Heart left ventricle (tissue), 13 donors: Measurements from ENCODE around the gene ATAD5.

Experiments used
- POLR2A ChIP-seq, 2 donors: fragments of 450-650 bp; IDR thresholded peaks; one replicate each; pipeline ENCODE4 v1.6.1; 2017; ENCODE audit warnings: antibody characterized with exemption in 2 of 2, mild to moderate bottlenecking in 2 of 2, moderate library complexity in 2 of 2
- TF ChIP-seq, protein P1 (sequence below), 12 donors: fragments of 200-600 bp; sonication (generic) in 4 of 12; IDR thresholded peaks; one replicate each; pipeline versions ENCODE4 v1.5.0 to v1.8.0; 2018 to 2022; ENCODE audit warnings: antibody characterized with exemption in 12 of 12, mild to moderate bottlenecking in 5 of 12
- donor health status: ischemic (EF 13 %, LVEDD 7.1; RV severe dilation, severe dysfunction).
- donor health status: DM: no; HTN: yes; CAD: no.
- donor health status: DM: no; HTN: no; CAD: no.
- donor health status: ischemic (EF 25% LVEDD 6.9; RV normal size, moderate dysfunction).
- donor health status: ischemic (EF 25% LVEDD 5.7; RV mildly dilated, moderate dysfunction).
- donor health status: ischemic (EF 35%, LVEDD 5.7; RV mildly dilated, moderate dysfunction).
- donor health status: nonischemic (EF 11% LVEDD 7.7; RV severe dilation, severe dysfunction).
- donor health status: DM: yes; HTN: yes; CAD: no.
- donor health status: PGD.
- donor health status: ischemic (EF 29% LVEDD 5.4; RV normal size, mild dysfunction).
- donor health status: nonischemic (EF 23%, LVEDD 6.1; RV moderate dilation, normal function).

DNA sequence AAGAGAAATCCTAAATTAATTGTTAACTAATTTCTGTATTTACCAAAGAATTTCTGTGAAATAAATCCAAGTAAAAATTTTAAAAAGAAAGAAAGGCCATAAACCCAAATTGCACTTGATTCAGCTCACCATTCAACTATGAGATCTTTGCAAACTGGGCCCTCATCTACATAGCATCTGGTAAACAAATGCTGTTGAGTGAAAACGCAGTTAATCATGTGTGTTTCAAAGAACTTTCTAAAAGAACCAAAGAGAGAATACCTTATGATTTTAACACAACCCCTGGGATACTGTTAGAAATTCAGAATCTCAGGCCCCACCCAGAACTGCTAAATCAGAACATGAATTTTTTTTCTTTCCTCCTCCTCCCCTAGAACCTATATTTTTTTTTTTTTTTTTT, 23.9 kb upstream of the ATAD5 start:
- TF ChIP-seq, protein P1, sequence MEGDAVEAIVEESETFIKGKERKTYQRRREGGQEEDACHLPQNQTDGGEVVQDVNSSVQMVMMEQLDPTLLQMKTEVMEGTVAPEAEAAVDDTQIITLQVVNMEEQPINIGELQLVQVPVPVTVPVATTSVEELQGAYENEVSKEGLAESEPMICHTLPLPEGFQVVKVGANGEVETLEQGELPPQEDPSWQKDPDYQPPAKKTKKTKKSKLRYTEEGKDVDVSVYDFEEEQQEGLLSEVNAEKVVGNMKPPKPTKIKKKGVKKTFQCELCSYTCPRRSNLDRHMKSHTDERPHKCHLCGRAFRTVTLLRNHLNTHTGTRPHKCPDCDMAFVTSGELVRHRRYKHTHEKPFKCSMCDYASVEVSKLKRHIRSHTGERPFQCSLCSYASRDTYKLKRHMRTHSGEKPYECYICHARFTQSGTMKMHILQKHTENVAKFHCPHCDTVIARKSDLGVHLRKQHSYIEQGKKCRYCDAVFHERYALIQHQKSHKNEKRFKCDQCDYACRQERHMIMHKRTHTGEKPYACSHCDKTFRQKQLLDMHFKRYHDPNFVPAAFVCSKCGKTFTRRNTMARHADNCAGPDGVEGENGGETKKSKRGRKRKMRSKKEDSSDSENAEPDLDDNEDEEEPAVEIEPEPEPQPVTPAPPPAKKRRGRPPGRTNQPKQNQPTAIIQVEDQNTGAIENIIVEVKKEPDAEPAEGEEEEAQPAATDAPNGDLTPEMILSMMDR (IDR thresholded peaks at IDR 0.05), result no peak
- no peak for TF ChIP-seq POLR2A (IDR thresholded peaks at IDR 0.05)
